ENCODE measurements around the gene SPIC. TPM values are rescaled to one million over a fixed set of nuclear protein-coding genes. Genes with fewer than 3 reads are reported as not detected.
A peak's percentile ranks its signal among the peaks of the same experiment; 100 is the strongest.

Gene SPIC
- total and polyA plus RNA-seq, 4 donors: 0.03 to 0.28 TPM; not detected in 2

GRCh38 chr12:101536069-101536674 lies 61.0 kb downstream of the SPIC start:
- Histone ChIP-seq H3K27me3 (ENCODE audit: control insufficient read depth in 3 of 3, insufficient read depth in 3 of 3, low read length in 2 of 3) (no peaks in the 10 kb centered on the region), H3K4me1 (ENCODE audit: control insufficient read depth in 5 of 5, insufficient read depth in 5 of 5, low read length in 5 of 5) (peaks cover 0 to 7% (median 0%) of the 10 kb centered on the region in 5 donors), H3K27ac (ENCODE audit: low read depth in 1 of 2, low read length in 1 of 2) (no peak overlapping the region), H3K9ac (ENCODE audit: insufficient read depth in 1 of 2, low read length in 2 of 2) (no peak overlapping the region), H3K4me3 (no peak overlapping the region), H3K36me3 (ENCODE audit: control insufficient read depth in 4 of 4, insufficient read depth in 4 of 4, low read length in 4 of 4) (no peaks in the 10 kb centered on the region), H3K9me3 (ENCODE audit: control insufficient read depth in 4 of 4, insufficient read depth in 3 of 4, low read length in 3 of 4) (no peaks in the 10 kb centered on the region)
- TF ChIP-seq CTCF (IDR thresholded peaks at IDR 0.05; ENCODE audit: control extremely low read depth, extremely low read depth): no peak
- 49 to 76% methylated on average over 2 of the region's 2 CpGs for WGBS, 2 donors
- DNase-seq (peak in 2 of 3 donors; percentile 2 to 3), ATAC-seq (ENCODE audit: insufficient read depth, low FRiP score) (no peak)

Small RNA genes lying within 50 kb of the gene (small RNA-seq; reads per million reads assigned to genes)
- gene RF00019 (ENCODE audit: low replicate concordance) (not detected), gene RNA5SP367 (ENCODE audit: low replicate concordance) (not detected), gene RNU5E-5P (ENCODE audit: low replicate concordance) (1.3 reads per million, percentile 86 among the genes with 10 or more reads in this experiment)

Other genes with a start within 250 kb of the SPIC start
- gene UTP20, start 195.2 kb upstream of the SPIC start, total RNA-seq: 10 to 100 TPM; 15.1 to 19.7 TPM
- 1 to 10 TPM; 1.9 to 4.9 TPM for gene UTP20, start 195.2 kb upstream of the SPIC start, polyA plus RNA-seq
- gene ARL1, start 67.6 kb upstream of the SPIC start, total RNA-seq: 10 to 100 TPM; 85.5 to 87.4 TPM
- 10 to 100 TPM; 28.7 to 44.0 TPM for gene ARL1, start 67.6 kb upstream of the SPIC start, polyA plus RNA-seq
- not detected for gene MYBPC1, start 119.6 kb downstream of the SPIC start, total RNA-seq
- gene MYBPC1, start 119.6 kb downstream of the SPIC start, polyA plus RNA-seq: under 1 TPM; 0.06 to 0.07 TPM
- gene CHPT1, start 222.3 kb downstream of the SPIC start, total RNA-seq: 10 to 100 TPM; 34.4 to 48.1 TPM
- 10 to 100 TPM; 25.1 to 60.9 TPM for gene CHPT1, start 222.3 kb downstream of the SPIC start, polyA plus RNA-seq